ENCODE measurements around the gene OR4D9.

DNA sequence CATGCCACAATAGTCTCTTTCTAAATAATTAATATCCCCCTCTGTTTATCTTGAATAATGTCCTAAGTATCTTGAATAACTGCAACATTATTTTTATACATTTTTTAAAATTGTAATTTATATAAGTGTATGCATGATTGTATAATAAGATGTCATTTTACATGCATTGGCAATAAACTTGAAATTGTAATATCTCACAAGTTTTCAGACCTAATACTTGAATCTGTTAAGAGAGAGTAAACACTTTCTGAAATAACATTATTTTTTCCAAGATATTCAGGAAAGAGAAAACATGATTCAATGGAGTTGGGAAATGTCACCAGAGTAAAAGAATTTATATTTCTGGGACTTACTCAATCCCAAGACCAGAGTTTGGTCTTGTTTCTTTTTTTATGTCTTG lies 8.1 kb upstream of the OR4D9 start, which contains the start of gene OR4D11:
- TF ChIP-seq POLR2A (IDR thresholded peaks at IDR 0.05; ENCODE audit: low read depth, low read length) (no peak), TAF1 (IDR thresholded peaks at IDR 0.05; ENCODE audit: borderline replicate concordance, low read depth, low read length) (no peak), POLR2AphosphoS5 (IDR thresholded peaks at IDR 0.05; ENCODE audit: low read depth, low read length) (no peak)

All from GM12892 (cell line).